ENCODE measurements around the gene ACAN. TPM values are rescaled to one million over a fixed set of nuclear protein-coding genes. Genes with fewer than 3 reads are reported as not detected.
A peak's percentile ranks its signal among the peaks of the same experiment; 100 is the strongest.

Gene ACAN
- total and polyA plus RNA-seq, 9 of the 15 experiments (the other 6 are each of a cell fraction or from before 2014, with no cell fraction given) = not detected

DNA sequence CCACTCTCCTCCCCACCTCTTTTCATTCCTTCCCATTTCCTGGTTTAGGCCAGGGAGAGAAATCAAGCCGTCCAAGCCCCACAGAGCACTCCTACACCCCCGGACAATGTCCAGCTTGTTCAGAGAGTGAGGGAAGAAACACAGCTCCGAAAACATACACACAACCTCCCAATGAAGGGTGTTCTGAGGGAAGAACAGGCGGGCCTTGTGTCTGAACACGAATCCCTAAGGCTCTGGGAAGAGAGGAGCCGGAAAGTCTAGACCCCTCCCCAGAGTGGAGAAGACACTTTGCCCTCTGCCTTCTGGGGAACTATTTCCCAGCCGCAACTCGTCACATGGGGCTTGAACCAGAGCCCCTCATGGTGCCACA lies 30.5 kb downstream of the ACAN start (continued):
- TF ChIP-seq ATF3 (IDR thresholded peaks at IDR 0.05) (no peak), ATF3 (CRISPR knock-in tag; conservative IDR thresholded peaks at IDR 0.05) (no peak)

DNA sequence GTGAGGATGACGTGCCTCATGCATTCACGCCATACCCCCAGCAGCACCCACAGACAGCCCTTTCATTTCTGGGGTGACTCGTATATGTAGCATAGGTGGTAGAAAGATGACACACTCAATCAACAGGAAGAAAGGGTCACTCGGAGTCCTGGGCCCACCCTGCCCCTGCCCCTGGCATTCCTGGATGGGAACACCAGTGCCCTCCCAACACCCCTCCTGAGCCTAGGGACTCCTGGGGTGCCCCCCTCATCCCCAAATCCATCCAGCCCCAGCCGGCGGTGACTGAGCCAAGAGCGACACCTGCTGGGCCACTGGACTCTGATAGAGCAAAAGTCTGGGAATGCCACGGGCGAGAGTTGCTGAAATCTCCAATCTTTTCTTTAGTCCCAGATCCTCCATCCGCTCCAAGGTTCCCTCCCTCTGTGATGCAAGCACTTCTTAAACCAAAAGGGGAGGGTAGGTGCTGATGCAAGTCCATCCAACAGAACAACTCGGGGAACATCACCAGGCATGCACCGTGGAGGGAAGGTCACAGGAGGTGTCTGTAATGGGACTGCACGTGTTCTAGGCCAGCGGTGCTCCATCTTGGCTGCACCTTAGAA lies 31.1 kb downstream of the ACAN start:
- no peak overlapping the region for H3K4me2 ChIP-seq (ENCODE audit: insufficient read depth, low read length)
- H2AFZ ChIP-seq (ENCODE audit: low read depth, low read length) = 0 out of 2 replicates have a peak overlapping the region, but pooled peaks have one; percentile 36
- 3% methylated on average over 14 of the region's 14 CpGs for WGBS (ENCODE audit: insufficient coverage, low coverage, missing lambda C conversion rate)
- H3K9me3 ChIP-seq (replicated peaks; ENCODE audit: control insufficient read depth, insufficient read depth, low read depth, low read length) = no peaks in the 10 kb centered on the region
- no peaks in the 10 kb centered on the region for H3K9me1 ChIP-seq (ENCODE audit: control insufficient read depth, insufficient read depth, low read length)
- H3K4me3 ChIP-seq = no peak overlapping the region
- ChIA-PET CTCF (ENCODE audit: low intra/inter-chr PET ratio) (interaction anchor here (0.5 to 1.4 kb wide), 4 partner anchors 177 to 358 kb away, joined by 3 to 12 read pairs (median 3); no protein-coding TSS in a partner anchor), POLR2A (interaction anchor here (0.5 to 0.7 kb wide), 3 partner anchors 8 to 179 kb away, joined by 3 to 5 read pairs (median 3); no protein-coding TSS in a partner anchor)
- H3K27ac ChIP-seq (ENCODE audit: extremely low read depth, low read depth, low read length) = no peak overlapping the region
- BruUV-seq (replicated peaks) = no TSS peak
- no peaks in the 10 kb centered on the region for H3K36me3 ChIP-seq (ENCODE audit: control insufficient read depth, insufficient read depth, low read length)
- H3K4me1 ChIP-seq (replicated peaks in 1 of 2; ENCODE audit: control insufficient read depth in 2 of 2, insufficient read depth in 2 of 2, low read length in 2 of 2) = peaks cover 0 to 8% of the 10 kb centered on the region in 2 experiments; a peak in 3 of 5 replicates
- no peaks in the 10 kb centered on the region for H3K79me2 ChIP-seq (ENCODE audit: control insufficient read depth, insufficient read depth, low read length)
- H4K20me1 ChIP-seq (replicated peaks; ENCODE audit: control insufficient read depth, insufficient read depth, low read length) = no peaks in the 10 kb centered on the region; the same call in 1 of the 2 replicates
- FAIRE-seq (no peak), DNase-seq (ENCODE audit: extremely low read depth in 1 of 4, low spot score in 3 of 4) (peak; percentile 48 to 59 (median 55)), ATAC-seq (peak; percentile 82)
- H3K9ac ChIP-seq (ENCODE audit: insufficient read depth in 1 of 2, low read depth in 2 of 2, low read length in 2 of 2) = no peak overlapping the region
- in situ Hi-C loops (cut with MboI) (no loop called here), intact Hi-C loops (cut with micrococcal nuclease) (loop anchor here (1.0 kb wide), 2 partner anchors 177 to 358 kb away; no protein-coding TSS in a partner anchor)
- peaks cover 8 to 33% of the 10 kb centered on the region in 2 experiments; a peak in 4 of 5 replicates for H3K27me3 ChIP-seq (ENCODE audit: control insufficient read depth in 2 of 2, insufficient read depth in 2 of 2, low read length in 2 of 2)
- TF ChIP-seq ZNF655 (CRISPR knock-in tag; IDR thresholded peaks at IDR 0.05) (no peak), SMC3 (conservative IDR thresholded peaks at IDR 0.05; ENCODE audit: insufficient read depth, low read depth, low read length) (peak; percentile 71), KLF1 (tag; IDR thresholded peaks at IDR 0.05) (no peak), CTBP1 (IDR thresholded peaks at IDR 0.05; ENCODE audit: borderline replicate concordance) (peak; percentile 24; the same call in 1 of the 2 replicates), ZNF263 (CRISPR knock-in tag; IDR thresholded peaks at IDR 0.05; ENCODE audit: borderline replicate concordance) (peak; percentile 59), CC2D1A (IDR thresholded peaks at IDR 0.05) (peak; percentile 31; the same call in 1 of the 2 replicates), STAG1 (CRISPR knock-in tag; IDR thresholded peaks at IDR 0.05; ENCODE audit: borderline replicate concordance) (peak; percentile 51; the same call in 1 of the 2 replicates)
- TF ChIP-seq, protein P1, sequence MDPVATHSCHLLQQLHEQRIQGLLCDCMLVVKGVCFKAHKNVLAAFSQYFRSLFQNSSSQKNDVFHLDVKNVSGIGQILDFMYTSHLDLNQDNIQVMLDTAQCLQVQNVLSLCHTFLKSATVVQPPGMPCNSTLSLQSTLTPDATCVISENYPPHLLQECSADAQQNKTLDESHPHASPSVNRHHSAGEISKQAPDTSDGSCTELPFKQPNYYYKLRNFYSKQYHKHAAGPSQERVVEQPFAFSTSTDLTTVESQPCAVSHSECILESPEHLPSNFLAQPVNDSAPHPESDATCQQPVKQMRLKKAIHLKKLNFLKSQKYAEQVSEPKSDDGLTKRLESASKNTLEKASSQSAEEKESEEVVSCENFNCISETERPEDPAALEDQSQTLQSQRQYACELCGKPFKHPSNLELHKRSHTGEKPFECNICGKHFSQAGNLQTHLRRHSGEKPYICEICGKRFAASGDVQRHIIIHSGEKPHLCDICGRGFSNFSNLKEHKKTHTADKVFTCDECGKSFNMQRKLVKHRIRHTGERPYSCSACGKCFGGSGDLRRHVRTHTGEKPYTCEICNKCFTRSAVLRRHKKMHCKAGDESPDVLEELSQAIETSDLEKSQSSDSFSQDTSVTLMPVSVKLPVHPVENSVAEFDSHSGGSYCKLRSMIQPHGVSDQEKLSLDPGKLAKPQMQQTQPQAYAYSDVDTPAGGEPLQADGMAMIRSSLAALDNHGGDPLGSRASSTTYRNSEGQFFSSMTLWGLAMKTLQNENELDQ (CRISPR knock-in tag; IDR thresholded peaks at IDR 0.05; ENCODE audit: borderline replicate concordance) = no peak
- TF ChIP-seq, protein P2, sequence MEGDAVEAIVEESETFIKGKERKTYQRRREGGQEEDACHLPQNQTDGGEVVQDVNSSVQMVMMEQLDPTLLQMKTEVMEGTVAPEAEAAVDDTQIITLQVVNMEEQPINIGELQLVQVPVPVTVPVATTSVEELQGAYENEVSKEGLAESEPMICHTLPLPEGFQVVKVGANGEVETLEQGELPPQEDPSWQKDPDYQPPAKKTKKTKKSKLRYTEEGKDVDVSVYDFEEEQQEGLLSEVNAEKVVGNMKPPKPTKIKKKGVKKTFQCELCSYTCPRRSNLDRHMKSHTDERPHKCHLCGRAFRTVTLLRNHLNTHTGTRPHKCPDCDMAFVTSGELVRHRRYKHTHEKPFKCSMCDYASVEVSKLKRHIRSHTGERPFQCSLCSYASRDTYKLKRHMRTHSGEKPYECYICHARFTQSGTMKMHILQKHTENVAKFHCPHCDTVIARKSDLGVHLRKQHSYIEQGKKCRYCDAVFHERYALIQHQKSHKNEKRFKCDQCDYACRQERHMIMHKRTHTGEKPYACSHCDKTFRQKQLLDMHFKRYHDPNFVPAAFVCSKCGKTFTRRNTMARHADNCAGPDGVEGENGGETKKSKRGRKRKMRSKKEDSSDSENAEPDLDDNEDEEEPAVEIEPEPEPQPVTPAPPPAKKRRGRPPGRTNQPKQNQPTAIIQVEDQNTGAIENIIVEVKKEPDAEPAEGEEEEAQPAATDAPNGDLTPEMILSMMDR (IDR thresholded peaks at IDR 0.05 in 2 of 3, conservative IDR thresholded peaks at IDR 0.05 in 1 of 3; ENCODE audit: insufficient read depth in 2 of 3, low read depth in 1 of 3, low read length in 3 of 3) = peak; percentile 76 to 87 (median 79)

Measured in K562 (cell line).